HG02970 (cell line): ENCODE measurements around the gene OLFML2A.
"Not testable (repeated sequence)": the region's sequence is repeated elsewhere in the genome, so short reads cannot be mapped to it uniquely, and the experiment has no call there.

Experiments used
- ATAC-seq: cut with Tn5 transposase; IDR thresholded peaks from one replicate; pipeline ENCODE4 v1.9.1; 2021; ENCODE audit warnings: mild to moderate bottlenecking, moderate library complexity, moderate number of reproducible peaks; ENCODE audit not compliant: unreplicated experiment, low FRiP score

Gene OLFML2A

GRCh38 chr9:124815601-124816000 lies 38.7 kb downstream of the OLFML2A start:
- no peak for ATAC-seq

- no peak for ATAC-seq
Measured at GRCh38 chr9:124818431-124819281, 41.7 kb downstream of the OLFML2A start.

- ATAC-seq, result no peak
Measured at GRCh38 chr9:124820698-124821623, 44.0 kb downstream of the OLFML2A start.

GRCh38 chr9:124828489-124829333 lies 51.8 kb downstream of the OLFML2A start:
- ATAC-seq, result no peak

- ATAC-seq, result no peak
Measured at GRCh38 chr9:124829334-124829669, 52.4 kb downstream of the OLFML2A start.

- ATAC-seq, result no peak
Measured at GRCh38 chr9:124830593-124830992, 53.7 kb downstream of the OLFML2A start.

- ATAC-seq, result no peak
Measured at GRCh38 chr9:124831642-124832364, 54.9 kb downstream of the OLFML2A start.

GRCh38 chr9:124834591-124834990 lies 57.7 kb downstream of the OLFML2A start:
- ATAC-seq, result no peak

- no peak for ATAC-seq
Measured at GRCh38 chr9:124835026-124835557, 58.2 kb downstream of the OLFML2A start.

GRCh38 chr9:124838132-124838531 lies 61.2 kb downstream of the OLFML2A start:
- ATAC-seq, result not testable (repeated sequence)

GRCh38 chr9:124838567-124839275 lies 61.8 kb downstream of the OLFML2A start:
- not testable (repeated sequence) for ATAC-seq

- no peak for ATAC-seq
Measured at GRCh38 chr9:124839612-124840299, 62.8 kb downstream of the OLFML2A start.

GRCh38 chr9:124840300-124840833 lies 63.4 kb downstream of the OLFML2A start:
- ATAC-seq, result no peak

- no peak for ATAC-seq
Measured at GRCh38 chr9:124841075-124841821, 64.3 kb downstream of the OLFML2A start.

- ATAC-seq, result no peak
Measured at GRCh38 chr9:124843456-124844034, 66.6 kb downstream of the OLFML2A start.

- no peak for ATAC-seq
Measured at GRCh38 chr9:124844291-124844690, 67.4 kb downstream of the OLFML2A start.

- not testable (repeated sequence) for ATAC-seq
Measured at GRCh38 chr9:124846467-124846866, 69.5 kb downstream of the OLFML2A start.
